Osteoblast (primary cell): ENCODE results near the gene CIROP. TPM values are rescaled to one million over a fixed set of nuclear protein-coding genes. Genes with fewer than 3 reads are reported as not detected.

Experiments used
- DNase-seq: peaks from one replicate; pipeline ENCODE4 v3.0.0; 2011; ENCODE audit warnings: low spot score, mixed read lengths; ENCODE audit not compliant: insufficient read length; ENCODE audit errors: missing footprints
- H2AFZ ChIP-seq: 2 replicates; pipeline ENCODE4 v1.6.0; 2011; ENCODE audit warnings: mild to moderate bottlenecking, low read length
- H3K27ac ChIP-seq: 2 replicates; pipeline ENCODE4 v1.5.1; 2011; ENCODE audit warnings: mild to moderate bottlenecking, low read depth, low read length, moderate library complexity
- H3K27me3 ChIP-seq: 2 replicates; pipeline ENCODE4 v1.6.0; 2012; ENCODE audit warnings: mild to moderate bottlenecking, control low read depth, inconsistent platforms, low read length, moderate library complexity; ENCODE audit not compliant: insufficient read depth
- H3K36me3 ChIP-seq: 2 replicates; pipeline ENCODE4 v1.5.1; 2011; ENCODE audit warnings: mild to moderate bottlenecking, low read length, control low read depth, moderate library complexity; ENCODE audit not compliant: insufficient read depth
- H3K4me1 ChIP-seq: 2 replicates; pipeline ENCODE4 v1.5.1; 2011; ENCODE audit warnings: mild to moderate bottlenecking, low read length, control low read depth, moderate library complexity; ENCODE audit not compliant: insufficient read depth
- H3K4me2 ChIP-seq: 2 replicates; pipeline ENCODE4 v1.6.0; 2011; ENCODE audit warnings: mild to moderate bottlenecking, low read length; ENCODE audit not compliant: insufficient read depth
- H3K4me3 ChIP-seq: fragments of 200-600 bp; sonication (generic); 3 replicates; pipeline ENCODE4 v1.5.1; 2012; ENCODE audit warnings: mild to moderate bottlenecking, low read length, inconsistent platforms; ENCODE audit not compliant: insufficient read depth
- H3K79me2 ChIP-seq: 2 replicates; pipeline ENCODE4 v1.6.0; 2012; ENCODE audit warnings: mild to moderate bottlenecking, low read length, control low read depth, inconsistent platforms; ENCODE audit not compliant: insufficient read depth
- H3K9me3 ChIP-seq: 2 replicates; pipeline ENCODE4 v1.5.1; 2011; ENCODE audit warnings: low read depth, low read length, control low read depth
- H4K20me1 ChIP-seq: 2 replicates; pipeline ENCODE4 v1.6.0; 2012; ENCODE audit warnings: mild to moderate bottlenecking, low read length, control low read depth; ENCODE audit not compliant: insufficient read depth
- CTCF ChIP-seq: IDR thresholded peaks from 2 replicates; pipeline ENCODE4 v1.5.1; 2011; ENCODE audit warnings: mild to moderate bottlenecking, low read depth, low read length, moderate library complexity; ENCODE audit errors: extremely low read depth
- total RNA-seq: library from RNA; depleted of rRNA; stranded (reverse); fragments of >200 nt; gene quantifications from 2 replicates; pipeline ENCODE4 v1.2.3, GENCODE V29; 2012

The CIROP gene, protein sequence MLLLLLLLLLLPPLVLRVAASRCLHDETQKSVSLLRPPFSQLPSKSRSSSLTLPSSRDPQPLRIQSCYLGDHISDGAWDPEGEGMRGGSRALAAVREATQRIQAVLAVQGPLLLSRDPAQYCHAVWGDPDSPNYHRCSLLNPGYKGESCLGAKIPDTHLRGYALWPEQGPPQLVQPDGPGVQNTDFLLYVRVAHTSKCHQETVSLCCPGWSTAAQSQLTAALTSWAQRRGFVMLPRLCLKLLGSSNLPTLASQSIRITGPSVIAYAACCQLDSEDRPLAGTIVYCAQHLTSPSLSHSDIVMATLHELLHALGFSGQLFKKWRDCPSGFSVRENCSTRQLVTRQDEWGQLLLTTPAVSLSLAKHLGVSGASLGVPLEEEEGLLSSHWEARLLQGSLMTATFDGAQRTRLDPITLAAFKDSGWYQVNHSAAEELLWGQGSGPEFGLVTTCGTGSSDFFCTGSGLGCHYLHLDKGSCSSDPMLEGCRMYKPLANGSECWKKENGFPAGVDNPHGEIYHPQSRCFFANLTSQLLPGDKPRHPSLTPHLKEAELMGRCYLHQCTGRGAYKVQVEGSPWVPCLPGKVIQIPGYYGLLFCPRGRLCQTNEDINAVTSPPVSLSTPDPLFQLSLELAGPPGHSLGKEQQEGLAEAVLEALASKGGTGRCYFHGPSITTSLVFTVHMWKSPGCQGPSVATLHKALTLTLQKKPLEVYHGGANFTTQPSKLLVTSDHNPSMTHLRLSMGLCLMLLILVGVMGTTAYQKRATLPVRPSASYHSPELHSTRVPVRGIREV
- under 0.01 TPM in 1 of 2 replicates, not detected in the other for total RNA-seq

DNA sequence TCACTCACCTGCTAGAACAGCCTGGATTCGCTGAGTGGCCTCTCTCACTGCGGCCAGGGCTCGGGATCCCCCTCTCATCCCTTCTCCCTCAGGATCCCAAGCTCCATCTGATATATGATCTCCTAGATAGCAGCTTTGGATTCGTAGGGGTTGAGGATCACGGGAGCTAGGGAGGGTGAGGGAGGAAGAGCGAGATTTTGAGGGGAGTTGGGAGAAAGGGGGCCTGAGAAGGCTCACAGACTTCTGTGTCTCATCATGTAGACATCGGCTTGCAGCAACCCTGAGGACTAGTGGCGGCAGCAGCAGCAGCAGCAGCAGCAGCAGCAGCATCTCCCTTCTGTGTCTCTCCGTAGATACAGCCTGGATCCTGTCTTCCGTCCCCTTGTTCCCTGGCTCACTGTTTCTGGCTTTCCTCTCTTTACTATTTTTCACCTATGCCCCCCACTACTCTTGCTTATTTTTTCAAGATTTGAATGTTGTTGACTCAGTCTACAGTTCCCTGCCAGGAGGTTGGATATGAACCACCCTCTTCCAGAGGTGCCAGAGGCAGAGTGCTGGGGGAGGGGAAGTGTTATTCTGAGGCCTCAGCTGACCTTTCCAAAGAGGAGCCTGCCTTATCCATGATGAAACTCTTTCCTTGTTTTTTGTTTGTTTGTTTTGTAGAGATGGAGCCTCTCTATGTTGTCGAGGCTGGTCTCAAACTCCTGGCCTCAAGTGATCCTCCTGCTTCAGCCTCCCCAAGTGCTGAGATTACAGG is at the start of gene CIROP:
Gene CIROP, minus strand, starts transcription at position 399 of the 757 bp plus-strand sequence. Its CDS starts 69 bp downstream, at position 330.
- Histone ChIP-seq H3K27me3 (no peaks in the 10 kb centered on the region), H3K9me3 (no peaks in the 10 kb centered on the region), H3K4me1 (no peaks in the 10 kb centered on the region), H3K4me2 (no peak within 1 kb of the TSS), H3K36me3 (peaks cover under 1% of the 10 kb centered on the region), H2AFZ (peak within 1 kb of the TSS; percentile 35), H3K79me2 (peaks cover under 1% of the 10 kb centered on the region), H4K20me1 (peaks cover 1% of the 10 kb centered on the region), H3K27ac (no peak within 1 kb of the TSS), H3K4me3 (no peak within 1 kb of the TSS)
- no peak for TF ChIP-seq CTCF
- DNase-seq = no peak

DNA sequence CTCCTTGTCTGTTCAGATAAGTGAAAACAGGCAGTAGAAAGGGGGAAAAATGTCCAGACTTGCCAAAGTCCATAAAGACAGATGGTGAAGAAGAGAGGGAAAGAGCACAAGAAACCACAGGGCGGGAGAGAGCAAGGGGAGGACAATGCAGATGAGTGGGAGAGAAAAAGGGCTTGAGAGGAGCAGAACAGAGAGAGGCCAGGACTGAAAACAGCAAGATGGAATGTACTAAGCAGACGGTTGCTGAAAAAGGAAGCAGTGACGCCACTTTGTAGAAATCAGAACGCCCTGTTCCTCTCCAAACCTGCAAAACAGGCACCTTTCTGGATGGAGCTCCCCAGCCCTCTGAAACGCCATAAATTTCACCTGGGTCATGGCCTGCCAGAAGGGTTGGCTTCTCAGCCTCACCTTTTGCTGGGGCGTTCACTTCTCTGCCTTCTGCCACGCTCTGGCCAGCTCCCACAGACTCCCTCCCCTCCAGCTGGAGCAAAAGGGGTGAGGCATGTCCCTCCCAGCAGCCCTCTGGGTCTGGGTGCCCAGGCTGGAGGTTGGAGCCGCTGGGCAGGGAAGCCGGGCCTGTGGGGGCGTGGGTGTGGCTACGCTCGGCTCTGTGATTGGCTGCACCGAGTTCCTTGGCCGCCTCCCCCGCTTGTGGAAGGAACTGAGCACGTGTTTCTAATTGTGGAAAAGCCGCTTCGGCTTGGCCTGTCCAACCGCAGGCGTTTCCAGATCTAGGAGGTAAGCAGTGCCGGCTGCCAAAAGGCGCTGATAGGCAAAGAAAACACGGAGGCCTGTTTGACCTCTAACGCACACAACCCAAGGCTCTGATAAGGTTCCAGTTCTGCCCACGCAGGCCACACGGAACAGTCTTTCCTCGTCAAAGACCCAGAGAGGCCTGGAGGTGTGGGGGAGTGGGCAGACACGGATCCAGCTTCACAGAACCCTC is 49.3 kb upstream of the CIROP start:
- H2AFZ ChIP-seq = peak overlapping the region; percentile 77
- H3K36me3 ChIP-seq = no peaks in the 10 kb centered on the region
- TF ChIP-seq CTCF = no peak
- H3K4me2 ChIP-seq = peak overlapping the region; percentile 74
- peak overlapping the region; percentile 78 for H3K27ac ChIP-seq
- H3K4me3 ChIP-seq = peak overlapping the region; percentile 49
- peaks cover 23% of the 10 kb centered on the region for H3K4me1 ChIP-seq
- DNase-seq = peak; percentile 85
- no peaks in the 10 kb centered on the region for H3K9me3 ChIP-seq
- no peaks in the 10 kb centered on the region for H3K79me2 ChIP-seq
- no peaks in the 10 kb centered on the region for H3K27me3 ChIP-seq
- no peaks in the 10 kb centered on the region for H4K20me1 ChIP-seq

GRCh38 chr14:23151342-23151741 is 46.6 kb upstream of the CIROP start:
- peaks cover 23% of the 10 kb centered on the region for H3K4me1 ChIP-seq
- no peaks in the 10 kb centered on the region for H3K79me2 ChIP-seq
- DNase-seq = no peak
- no peaks in the 10 kb centered on the region for H3K9me3 ChIP-seq
- H4K20me1 ChIP-seq = no peaks in the 10 kb centered on the region
- no peak overlapping the region for H2AFZ ChIP-seq
- H3K4me2 ChIP-seq = no peak overlapping the region
- TF ChIP-seq CTCF = no peak
- no peaks in the 10 kb centered on the region for H3K27me3 ChIP-seq
- no peak overlapping the region for H3K4me3 ChIP-seq
- no peak overlapping the region for H3K27ac ChIP-seq
- H3K36me3 ChIP-seq = no peaks in the 10 kb centered on the region
